RCC 7860 (cell line): ENCODE data around the gene CPA1.
A peak's percentile ranks its signal among the peaks of the same experiment; 100 is the strongest.

Source experiments
- DNase-seq: peaks from one replicate; pipeline ENCODE4 v3.0.0-alpha.2; 2015; ENCODE audit warnings: low spot score
- FAIRE-seq: peaks from 2 replicates; lab custom pipeline; 2012; peaks lifted over from hg19 to GRCh38; lab: Jason Lieb, UNC

Gene CPA1

DNA sequence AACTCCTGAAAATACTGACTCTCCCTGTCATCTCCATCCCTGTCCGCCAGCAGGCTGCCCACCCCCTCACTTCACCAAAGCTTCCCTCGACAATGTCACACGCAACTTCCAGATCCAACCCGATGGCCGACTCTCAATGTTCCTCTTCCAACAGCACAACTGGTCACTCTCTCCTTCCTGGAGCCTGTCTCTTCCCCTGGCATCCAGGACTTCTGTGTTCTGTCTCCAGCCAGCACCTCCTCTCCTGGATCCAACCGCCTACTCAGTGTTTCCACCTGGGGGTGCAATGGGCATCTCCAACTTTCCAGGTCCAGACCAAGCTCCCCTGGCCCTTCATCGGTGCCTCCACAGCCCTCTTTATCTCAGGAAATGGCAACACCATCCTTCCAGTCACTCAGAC lies 27.1 kb upstream of the CPA1 start:
- FAIRE-seq (no peak), DNase-seq (no peak)

DNA sequence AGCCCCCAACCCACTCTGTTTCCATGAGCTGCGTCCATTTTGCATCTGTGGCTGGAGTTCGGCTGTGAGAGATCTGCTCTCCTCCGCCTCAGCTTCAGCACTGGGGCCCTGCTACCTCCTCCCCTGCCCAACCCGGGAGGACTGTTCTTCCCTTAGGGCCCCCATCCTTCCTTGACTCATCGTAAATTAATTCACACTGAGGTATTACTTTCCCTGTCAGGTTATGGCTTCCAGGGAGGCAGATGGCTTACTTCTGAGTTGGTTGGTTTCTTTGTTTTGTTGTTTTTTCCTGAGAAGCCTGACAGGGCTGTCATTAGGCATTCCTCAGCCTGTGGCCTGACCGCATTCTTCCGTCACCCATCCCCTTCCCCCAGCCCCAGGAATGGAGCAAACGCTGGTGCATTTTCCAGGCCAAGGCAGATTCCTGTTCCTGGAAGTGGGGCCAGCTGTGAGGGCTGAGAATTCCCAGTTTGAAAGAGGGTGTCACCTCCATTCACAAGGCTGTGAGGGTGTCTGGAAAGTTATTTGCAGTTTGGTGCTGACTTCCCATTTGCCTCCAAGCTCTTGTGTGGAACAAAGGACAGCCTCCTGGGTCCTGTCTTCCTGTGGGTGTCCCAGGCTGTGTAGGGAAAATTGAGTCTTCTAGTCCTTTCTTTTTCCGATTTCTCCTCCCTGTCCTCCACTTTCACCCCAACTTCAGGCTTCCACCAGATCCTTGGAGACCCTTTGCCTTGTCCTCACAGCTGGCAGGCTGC lies 24.0 kb upstream of the CPA1 start:
- DNase-seq = peak; percentile 99
- FAIRE-seq = peak; percentile 95

DNA sequence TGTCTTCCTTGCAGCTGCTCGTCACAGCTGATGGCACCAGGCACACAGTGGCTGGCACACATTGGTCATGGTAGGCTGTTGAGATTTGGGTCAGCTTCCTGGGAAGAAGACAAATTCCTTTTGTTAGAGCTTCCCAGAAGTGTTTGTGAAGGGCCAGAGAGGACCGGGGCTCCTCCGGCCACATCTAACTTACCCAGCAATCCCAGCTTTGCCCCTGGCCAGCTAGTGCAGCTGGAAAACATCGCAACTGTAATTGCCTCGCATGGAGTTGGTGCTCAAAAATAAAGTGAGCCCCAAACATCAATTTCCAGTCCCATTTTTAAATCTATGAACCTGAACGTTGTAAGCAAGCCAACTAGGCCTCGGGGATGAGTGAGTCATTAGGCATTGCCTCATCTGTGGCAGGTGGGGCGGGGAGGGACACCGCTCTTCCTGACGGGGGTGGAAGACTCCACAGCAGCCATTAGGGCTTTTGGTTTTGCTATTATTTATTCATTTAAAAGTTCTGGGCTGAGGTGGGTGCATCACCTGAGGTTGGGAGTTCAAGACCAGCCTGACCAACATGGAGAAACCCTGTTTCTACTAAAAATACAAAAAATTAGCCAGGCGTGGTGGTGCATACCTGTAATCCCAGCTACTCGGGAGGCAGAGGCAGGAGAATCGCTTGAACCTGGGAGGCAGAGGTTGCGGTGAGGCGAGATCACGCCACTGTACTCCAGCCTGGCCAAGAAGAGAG lies 23.2 kb upstream of the CPA1 start:
- FAIRE-seq = peak; percentile 87
- peak; percentile 88 for DNase-seq

DNA sequence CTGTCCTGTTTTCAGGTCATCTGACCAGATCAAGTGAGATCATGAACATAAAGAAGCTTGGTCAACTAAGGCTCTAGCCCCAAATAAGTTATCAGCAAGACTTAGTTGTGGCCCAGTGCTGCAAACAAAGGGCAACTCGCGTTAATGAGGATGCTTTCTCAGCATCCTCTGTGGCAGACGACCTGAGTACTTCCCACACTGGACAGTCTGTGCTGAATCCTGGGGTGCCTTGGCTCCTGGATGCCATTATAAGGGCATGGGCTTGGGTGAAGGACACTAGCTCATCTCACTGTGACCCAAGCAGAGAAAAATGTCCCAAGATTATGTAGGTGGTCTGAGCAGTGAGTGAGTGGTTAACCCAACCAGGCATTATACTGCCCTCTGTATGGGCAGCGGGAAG lies 21.8 kb upstream of the CPA1 start:
- DNase-seq (no peak), FAIRE-seq (no peak)

DNA sequence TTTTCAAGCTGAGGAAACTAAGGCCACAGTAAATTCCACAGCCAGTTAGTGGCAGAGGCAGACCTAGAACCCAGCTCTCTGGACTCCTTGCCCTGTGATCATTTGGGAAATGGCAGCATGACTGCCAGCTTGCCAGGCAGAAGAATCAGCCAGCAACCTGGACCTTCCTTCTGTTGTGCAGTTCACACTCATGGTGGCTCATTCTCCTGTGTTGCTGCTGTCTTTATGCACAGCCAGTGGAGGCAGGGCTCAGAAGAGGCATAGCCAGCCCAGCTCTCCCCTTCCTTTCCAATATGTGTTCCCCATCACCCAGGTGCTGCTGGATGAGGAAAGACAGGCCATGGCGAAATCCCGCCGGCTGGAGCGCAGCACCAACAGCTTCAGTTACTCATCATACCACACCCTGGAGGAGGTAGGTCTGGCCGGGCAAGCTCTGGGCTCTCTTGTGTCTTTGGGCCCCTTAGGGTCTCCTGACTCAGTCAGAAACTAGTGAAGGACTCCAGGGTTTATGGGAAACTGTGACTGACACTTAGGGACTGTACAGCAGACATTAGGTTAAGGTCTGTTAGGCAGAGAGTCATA lies 20.9 kb upstream of the CPA1 start:
- DNase-seq (no peak), FAIRE-seq (no peak)

DNA sequence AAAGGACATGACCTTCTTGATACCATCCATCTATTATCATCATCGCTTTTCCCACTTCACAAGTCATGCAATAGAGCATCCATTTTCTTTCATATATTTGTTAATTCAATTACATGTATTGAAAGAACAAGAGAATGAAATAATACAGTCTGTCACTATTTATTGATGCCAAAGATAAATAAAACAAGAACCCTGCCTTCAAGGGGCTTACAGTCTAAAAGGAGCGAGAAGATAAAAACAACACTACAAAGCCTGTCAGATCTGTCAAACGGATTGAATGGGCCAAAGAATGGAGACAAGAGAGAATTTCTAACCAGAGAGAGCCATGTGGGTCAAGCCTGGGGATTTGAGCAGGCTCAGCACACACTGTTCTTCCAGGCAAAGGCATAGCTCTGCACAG lies 19.8 kb upstream of the CPA1 start:
- DNase-seq = no peak
- no peak for FAIRE-seq

DNA sequence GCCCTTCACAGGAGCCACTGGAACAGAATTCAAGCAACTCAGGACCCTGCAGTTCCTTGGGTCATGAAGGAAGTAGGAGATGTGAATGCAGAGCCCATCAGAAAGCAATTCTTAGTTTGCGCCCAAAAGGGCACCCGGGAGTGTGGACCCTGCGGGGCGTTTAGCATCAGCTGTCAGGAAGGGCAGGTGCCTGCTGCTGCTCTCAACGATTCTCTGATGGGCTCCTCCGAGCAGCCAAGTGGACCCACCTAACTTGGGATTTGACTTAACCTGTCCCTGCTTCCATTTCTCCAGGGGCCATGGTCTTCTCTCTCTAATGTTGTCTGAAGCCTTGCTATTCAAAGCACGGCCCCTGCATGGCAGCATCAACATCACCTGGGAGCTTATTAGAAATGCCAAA lies 18.6 kb upstream of the CPA1 start:
- FAIRE-seq (no peak), DNase-seq (no peak)

DNA sequence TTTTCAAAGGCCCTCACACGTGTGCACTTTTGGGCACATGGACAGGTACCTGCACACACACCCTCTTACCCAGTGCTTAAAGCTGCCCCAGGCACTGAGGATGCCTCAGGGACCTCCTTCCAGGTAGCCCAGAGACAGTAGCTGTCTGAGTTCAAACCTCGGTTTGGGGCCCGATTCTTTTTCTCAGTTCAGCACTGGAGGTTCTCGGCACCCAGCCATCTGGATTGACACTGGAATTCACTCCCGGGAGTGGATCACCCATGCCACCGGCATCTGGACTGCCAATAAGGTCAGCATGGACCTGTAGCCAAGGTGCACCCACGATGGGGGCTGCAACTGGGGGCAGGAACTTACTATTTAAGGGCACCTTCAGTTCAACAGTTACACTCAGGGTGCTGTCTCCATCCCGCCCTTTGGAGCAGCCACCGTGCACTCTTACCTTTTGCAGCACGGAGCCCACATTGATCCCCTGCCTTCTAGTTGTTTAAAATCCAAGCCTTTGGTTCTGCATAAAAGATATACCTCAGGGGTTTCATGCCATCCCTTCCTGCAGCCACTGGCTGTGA lies 18.0 kb upstream of the CPA1 start:
- DNase-seq = no peak
- no peak for FAIRE-seq

DNA sequence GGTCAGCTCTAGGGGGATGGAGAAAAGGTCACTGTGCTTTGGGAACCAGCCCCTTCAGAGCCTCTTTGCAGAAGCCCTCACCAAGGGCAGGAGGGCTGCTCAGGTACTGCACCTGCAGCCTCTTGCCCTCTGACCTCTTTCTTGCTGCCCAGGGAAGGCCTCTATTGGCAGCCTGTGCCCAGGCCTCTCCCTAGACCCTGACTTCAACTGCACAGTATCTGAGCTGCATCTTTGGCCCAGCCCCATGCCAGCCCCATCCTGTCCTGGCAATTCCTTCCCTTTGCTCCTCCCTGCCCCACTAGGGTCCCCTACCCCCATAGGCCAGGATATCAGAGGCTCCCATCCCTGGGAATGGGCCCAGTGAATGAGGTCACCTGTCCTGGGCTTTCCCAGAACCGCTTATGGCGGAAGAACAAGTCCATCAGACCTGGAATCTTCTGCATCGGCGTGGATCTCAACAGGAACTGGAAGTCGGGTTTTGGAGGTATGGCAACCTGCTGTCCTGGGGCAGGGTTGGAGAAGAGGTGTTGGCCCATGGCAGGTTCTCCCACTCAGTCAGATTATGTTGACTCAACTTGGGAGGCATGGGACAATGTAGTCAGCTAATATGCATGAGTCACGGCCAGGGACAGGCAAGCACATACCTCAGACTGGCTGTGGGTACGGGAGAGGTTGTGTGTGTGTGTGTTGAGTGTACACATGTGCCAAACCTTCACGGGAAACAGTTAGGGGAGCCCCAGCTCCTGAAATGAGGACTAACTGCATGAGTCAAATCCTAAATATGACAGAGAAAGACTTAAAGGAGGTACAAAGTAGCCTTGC lies 17.1 kb upstream of the CPA1 start:
- FAIRE-seq (peak; percentile 82), DNase-seq (peak; percentile 95)

DNA sequence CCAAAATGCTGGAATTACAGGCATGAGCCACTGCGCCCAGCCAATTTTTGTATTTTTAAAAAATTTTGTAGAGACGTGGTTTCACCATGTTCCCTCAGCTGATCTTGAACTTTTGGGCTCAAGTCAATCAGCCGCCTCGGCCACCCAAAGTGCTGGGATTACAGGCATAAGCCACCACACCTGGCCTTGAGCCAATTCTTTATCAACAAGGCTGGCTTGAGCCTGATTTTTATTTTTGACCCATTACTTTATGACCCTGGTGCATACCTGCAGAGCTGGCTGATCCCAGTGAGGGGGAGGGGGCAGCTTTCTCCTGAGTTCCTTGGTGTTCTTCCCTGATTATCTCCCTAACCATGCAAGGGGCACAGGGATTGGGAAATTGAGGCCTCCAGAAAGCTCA lies 15.8 kb upstream of the CPA1 start:
- FAIRE-seq (no peak), DNase-seq (no peak)

DNA sequence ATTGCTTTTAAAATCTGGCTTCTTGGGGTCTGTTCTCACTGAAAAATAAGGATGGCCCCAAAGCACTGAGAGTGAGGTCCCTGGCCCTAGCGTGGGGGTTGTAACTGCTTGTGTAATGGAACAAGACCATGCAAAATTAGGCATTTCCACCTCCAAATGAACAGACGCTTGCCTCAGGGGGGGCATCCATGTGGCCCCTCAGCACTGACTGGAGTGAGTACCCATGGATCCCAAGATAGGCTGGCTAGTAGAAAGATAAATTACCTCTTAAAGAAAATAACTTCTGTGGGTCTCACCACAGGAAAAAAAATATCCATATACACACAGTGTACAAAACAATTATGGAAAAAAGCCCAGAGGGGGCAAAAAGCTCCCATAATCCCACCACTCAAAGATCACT lies 15.2 kb upstream of the CPA1 start:
- no peak for FAIRE-seq
- no peak for DNase-seq

DNA sequence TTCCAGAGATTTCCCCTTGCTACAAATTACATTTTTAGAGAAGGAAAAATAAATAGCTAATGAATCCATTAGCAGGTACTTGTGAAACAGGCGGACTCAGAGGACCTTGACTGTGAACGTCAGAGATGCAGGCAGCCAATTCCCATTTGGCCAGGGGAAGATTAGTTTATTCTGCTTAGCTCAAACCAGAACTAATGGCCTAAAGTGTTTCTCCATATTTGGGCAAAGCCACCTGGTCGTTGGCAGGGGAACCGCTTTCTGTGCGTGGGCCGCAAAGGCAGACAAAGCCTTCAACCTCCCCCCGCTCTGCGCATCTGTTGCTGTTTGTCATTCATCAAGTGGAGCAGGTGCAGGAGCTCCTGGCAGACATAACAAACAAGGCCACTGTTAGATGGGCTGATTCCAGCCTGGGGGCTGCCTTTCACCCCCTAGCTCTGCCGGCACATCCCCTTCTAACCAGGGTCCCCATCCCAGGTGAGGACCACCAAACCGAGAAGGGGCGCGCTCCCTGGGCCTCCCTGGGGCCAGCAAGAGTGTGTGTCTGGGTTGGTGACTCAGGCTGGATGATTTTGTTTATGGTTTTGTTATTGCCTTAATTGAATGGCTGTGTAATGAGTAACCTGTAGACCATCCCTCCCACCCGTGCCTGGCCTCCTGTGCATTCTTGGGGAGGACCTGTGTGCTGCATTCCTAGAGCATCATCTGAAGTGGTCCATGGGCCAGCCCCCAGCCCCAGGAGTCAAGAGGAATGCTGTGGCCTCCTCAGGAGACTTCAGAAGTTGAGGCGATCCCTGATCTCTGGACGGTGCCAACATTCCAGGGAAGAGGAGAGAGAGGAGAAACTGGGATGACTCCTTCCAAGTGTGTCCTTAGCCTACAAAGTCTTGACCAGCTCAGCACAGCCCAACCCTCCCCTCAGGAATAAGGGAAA lies 14.5 kb upstream of the CPA1 start:
- FAIRE-seq (no peak), DNase-seq (no peak)

DNA sequence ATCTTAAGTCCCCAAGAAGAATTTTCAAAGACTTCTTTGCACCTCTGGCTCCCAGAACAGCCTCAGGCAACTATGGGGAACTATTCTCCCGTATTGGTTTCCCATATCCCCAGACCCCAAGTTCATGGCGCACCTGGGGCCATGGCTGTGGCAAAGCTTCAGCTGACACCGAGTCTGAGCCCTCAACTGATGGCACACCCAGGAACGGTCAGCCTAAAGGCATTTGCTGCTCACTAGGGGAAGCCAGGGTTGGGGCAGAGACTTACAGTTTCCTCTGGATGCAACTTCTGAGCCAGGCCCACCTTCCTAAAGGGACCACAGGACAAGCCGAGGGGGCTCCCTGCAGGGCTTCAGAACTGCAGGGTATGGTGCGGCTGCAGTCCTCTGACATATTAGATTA lies 13.7 kb upstream of the CPA1 start:
- FAIRE-seq = no peak

DNA sequence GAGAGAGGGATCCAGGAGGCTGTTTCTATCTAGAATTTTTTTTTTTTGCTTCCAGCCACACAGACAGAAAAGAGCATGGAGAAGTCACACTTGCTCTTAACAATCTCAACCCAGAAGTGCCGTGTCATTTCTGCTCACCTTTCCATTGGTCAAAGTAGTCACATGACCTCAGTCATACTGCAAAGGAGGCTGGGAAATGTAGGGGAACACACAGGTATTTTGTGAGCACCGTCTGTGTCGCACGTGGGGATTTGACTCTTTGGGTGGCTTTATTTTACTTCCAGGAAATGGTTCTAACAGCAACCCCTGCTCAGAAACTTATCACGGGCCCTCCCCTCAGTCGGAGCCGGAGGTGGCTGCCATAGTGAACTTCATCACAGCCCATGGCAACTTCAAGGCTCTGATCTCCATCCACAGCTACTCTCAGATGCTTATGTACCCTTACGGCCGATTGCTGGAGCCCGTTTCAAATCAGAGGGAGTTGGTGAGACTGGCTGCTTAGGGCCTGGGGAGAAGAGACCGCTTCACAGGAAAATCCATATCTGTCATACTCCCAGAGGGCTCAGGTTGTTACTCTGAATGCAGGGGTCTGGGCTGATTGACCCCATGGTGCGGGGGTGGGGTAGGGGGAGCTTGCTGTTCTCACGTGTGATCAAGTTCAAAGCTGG lies 13.1 kb upstream of the CPA1 start:
- no peak for FAIRE-seq

More for the DNA sequence above, 13.7 kb upstream of the CPA1 start:
- no peak for DNase-seq

DNA sequence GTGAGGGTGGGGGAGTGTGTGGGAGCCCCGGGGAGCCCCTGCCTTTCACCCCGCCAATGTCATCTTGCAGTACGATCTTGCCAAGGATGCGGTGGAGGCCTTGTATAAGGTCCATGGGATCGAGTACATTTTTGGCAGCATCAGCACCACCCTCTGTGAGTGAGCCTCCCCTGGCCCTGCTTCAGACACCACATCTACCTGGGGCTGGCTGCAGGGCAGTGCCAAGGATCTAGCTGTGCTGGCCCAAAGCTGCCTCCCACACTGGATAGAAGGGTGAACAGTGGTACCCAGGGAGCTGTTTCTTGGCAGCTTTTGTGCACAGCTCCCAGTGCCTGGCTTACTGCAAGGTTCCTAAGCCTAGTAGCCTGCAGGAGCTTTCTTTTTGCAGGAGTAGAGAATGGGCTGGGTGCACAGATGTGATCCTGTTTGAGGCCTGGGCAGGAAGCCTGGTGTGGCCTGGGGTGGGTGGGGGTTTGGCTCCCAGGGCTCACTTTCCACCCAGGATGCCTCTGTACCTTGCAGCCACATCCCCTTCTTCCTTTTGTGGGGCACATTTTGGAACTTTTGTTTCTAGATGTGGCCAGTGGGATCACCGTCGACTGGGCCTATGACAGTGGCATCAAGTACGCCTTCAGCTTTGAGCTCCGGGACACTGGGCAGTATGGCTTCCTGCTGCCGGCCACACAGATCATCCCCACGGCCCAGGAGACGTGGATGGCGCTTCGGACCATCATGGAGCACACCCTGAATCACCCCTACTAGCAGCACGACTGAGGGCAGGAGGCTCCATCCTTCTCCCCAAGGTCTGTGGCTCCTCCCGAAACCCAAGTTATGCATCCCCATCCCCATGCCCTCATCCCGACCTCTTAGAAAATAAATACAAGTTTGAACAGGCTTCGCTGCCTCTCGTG lies 12.2 kb upstream of the CPA1 start:
- FAIRE-seq (no peak), DNase-seq (no peak)

More for the DNA sequence above, 13.1 kb upstream of the CPA1 start:
- DNase-seq = no peak

DNA sequence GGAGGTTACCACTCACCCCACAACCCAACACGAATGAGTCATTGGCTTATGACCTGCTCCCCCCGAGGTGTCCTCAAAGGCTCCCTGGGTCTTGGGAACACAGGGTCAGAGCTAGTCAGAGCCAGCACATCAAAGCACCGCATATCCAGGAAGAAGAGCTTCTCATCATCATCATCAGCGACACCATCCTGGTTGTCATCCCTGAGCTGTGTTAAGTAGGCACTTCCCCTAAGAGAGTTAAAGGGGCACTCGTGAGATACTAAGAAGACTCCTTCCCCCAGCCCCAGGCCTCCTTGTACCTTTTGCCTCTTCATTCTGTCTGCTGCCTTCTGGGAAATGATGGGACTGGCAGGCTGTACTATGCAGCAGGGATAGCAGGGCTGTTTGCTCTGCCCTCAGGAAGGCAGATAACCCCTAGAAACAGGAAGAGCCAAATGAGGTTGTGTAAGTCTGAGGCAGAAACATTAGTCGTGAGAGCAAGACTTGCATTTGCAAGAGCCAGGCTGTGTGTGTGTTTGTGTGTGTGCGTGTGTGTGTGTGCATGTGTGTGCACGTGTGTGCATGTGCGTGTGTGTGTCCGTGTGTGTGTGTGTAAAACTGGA lies 11.1 kb upstream of the CPA1 start:
- no peak for DNase-seq
- FAIRE-seq = no peak

DNA sequence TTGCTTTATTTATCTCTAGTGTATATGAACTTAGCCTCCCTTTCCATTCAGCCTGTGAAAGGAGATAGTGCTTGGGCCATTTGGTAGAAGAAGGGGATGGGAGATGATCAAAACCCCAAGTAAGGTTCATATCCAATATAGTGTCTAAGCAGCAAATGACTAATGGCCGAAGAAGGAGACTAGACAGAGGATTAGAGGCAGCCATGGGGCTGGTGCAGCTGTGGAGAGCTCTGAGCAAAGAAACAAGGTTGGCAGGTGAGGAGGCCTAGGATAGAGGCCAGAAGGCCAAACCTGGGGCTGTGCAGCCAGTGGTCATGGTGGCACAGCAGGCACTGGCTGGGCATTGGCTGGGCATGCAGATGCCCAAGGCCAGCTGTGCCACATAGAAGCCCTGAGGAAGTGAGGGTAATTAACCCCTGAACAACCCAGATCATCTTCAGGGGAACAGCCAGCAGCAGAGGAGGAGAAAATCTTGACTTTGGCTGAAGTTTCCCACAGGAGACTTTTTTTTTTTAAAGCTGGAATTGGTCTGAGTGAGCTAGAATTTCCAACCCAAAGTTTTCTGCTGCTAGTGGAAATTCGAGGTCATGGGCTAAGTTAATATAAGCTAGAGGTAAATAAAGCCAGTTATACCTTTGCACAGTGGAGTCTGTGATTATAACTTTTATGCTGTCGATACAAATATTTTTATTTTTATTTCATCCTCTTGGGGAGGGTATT lies 10.3 kb upstream of the CPA1 start:
- no peak for DNase-seq
- FAIRE-seq = no peak
